ENCODE measurements around the gene RAPGEF6.

RAPGEF6 gene

GRCh38 chr5:131377346-131377745, 257.7 kb downstream of the RAPGEF6 start:
- no peak for DNase-seq (ENCODE audit: low read depth)
- TF ChIP-seq CTCF (conservative IDR thresholded peaks at IDR 0.05; ENCODE audit: low read depth, low read length): no peak
- H3K4me3 ChIP-seq (ENCODE audit: low read depth, low read length): no peak overlapping the region

- H3K4me3 ChIP-seq (ENCODE audit: low read depth, low read length): no peak overlapping the region
- no peak for DNase-seq (ENCODE audit: low read depth)
- TF ChIP-seq CTCF (conservative IDR thresholded peaks at IDR 0.05; ENCODE audit: low read depth, low read length): no peak
Measured at GRCh38 chr5:131375351-131375750, 259.7 kb downstream of the RAPGEF6 start.
